Activated CD8-positive, alpha-beta memory T cell treated with anti-CD3 and anti-CD28 coated beads for 48 hours (primary cell): ENCODE results near the gene OR13J1.
"Not testable (repeated sequence)": the region's sequence is repeated elsewhere in the genome, so short reads cannot be mapped to it uniquely, and the experiment has no call there.

Experiments
- DNase-seq, 3 experiments: peaks; one replicate each; pipeline ENCODE4 v3.0.0-alpha.2; 2020; ENCODE audit warnings: low read depth in 2 of 3, low spot score in 2 of 3

OR13J1 gene, protein sequence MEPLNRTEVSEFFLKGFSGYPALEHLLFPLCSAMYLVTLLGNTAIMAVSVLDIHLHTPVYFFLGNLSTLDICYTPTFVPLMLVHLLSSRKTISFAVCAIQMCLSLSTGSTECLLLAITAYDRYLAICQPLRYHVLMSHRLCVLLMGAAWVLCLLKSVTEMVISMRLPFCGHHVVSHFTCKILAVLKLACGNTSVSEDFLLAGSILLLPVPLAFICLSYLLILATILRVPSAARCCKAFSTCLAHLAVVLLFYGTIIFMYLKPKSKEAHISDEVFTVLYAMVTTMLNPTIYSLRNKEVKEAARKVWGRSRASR

DNA sequence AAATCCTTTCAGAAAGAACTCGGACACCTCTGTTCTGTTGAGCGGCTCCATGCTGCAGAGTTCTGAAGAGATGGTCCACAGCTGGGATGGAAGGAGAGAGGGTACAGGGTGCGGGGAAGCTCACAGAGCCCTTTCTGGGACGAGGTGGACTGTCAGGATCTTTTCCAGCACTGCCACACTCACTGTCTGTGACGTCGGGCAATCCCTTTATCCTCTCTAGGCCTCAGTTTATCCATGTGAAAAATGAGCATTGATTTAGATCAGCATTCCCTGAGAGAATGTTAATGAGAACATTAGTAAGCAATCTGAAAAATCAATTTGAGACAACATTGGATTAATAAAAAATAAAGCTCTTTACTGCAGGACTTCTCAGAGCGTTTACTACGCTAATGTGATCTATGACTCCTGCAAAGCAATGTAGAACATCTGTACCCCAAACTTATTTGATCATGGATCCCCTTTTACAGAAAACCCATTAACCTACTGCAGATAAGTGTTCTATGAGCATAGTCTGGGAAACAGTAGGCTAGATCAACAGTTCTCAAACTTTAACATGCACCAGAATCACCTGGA is at the start of gene OR13J1:
Gene OR13J1, minus strand, starts transcription at position 51 of the 573 bp plus-strand sequence. Its CDS starts 0 bp downstream, at position 51.
- DNase-seq = no peak

DNA sequence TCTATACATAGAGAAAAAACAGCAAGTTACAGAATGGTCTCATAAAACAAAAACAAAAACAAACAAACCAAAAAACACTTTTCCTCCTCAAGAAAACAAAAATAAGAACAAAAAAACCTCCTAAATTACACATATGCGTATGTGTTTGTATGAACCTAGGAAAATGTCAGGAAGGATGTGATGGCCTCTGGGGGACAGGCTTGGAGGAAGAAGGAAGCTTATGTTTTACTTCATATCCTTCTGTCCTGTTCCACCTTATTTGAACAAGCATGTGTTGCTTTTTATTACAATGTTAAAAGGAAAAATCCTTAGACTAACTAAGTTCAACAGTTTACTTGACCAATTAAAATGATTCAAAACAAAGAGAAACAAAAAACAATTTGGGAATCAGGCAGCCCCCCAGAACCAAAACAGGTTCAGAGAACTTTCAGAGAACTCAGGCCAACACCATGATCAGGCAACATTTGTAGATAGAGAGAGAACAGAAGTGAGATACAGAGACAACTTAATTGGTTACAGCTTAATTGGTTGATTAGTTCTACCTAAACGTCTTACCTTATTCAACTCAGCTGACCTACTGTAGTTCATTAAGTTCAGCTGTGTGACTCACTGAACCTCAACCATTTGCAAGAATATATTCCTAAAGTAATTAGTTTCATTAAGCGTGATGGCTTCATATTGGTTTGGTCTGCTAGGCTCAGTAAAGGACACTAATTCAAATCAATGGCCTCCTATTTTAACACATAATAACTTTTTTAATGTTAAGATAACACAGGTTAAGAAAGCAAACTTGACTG is 49.2 kb upstream of the OR13J1 start:
- no peak for DNase-seq

DNA sequence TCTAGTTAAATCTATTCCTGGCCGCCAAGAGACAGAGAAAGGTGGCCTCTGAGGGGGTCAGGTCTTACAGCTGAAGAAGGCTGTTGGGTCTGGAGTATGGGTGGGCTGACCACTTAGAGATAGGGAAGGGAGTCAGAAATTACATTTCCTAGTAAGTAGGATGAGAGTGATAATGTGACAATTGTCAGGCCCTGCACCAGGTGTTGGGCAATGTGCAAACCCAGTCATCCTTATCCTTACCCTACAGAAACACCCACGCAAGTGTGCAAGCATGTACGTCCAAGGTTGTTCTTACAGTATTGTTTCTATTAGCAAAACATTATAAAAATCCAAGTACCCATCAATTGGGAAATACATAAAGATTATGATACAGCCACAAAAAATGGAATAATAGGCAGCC is 48.6 kb upstream of the OR13J1 start:
- DNase-seq = no peak

DNA sequence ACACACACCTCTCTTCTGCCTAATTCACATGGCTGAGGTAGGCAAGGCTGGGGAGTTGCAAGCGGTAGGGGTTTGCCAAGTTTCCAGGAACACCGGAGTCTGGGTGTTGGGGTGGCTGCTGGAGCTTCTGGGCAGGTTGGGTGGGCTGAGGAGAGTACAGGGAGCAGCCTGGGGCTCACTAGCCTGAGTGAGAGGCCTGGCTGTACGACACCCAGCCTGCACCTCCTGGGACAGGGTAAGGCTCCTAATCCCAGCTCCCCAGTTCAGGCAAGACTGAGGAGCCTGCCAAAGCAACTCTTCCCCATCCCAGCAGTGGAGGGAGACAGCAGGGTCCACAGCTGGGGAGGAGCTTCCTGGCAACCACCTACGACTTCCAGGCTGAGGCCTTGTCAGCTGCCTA is 47.1 kb upstream of the OR13J1 start:
- DNase-seq = no peak

DNA sequence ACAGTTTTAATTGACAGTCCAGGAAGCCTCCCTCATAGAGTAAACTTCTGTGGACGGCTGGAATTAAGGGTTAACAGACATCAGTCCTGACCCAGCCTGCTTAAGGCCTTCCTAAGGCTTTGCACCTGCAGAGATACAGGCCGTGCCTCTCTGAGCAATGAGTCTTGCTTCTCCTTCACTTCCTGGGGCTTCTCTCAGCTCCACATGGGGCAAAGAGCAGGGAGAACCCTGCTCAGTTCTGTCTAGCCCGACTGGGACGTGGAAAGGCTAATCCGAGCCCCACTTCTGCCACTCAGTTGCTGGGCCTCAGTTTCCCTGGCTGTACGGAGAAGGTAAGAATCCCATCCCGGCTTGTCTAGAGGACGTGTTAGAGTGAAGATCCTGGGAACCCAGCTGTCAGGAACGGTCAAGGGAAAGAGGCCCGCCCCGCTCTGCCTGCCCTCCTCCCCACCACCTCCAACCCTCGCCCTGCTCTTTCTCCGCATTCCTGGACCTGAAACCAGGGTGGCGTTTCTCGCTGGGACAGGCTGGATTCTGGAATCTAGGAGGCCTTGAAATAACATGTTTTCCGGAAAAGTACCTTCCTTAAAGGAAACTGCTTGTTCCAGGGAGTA is 45.6 kb upstream of the OR13J1 start:
- no peak for DNase-seq

DNA sequence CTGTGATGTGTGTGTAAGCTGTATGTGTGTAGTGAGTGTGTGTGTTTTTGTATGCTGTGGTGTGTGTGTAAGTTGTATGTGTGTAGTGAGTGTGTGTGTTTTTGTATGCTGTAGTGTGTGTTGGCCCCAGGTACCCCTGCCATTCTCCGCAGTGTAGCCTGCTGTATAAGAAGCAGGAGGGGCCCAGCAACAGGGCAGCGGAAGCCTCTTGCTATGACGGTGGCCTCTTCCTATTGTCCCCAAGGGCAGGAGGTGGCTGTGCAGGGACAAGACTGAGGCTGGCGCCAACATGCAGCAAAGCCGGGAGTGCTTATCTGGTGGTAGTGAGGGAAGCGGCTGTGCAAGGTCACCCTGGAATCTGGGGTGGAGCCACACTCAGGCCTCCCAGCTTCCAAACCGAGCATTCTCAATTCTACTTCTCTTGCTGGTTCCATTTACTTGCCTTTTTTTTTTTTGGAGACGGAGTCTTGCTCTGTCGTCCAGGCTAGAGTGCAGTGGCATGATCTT is 44.2 kb upstream of the OR13J1 start:
- DNase-seq = no peak

DNA sequence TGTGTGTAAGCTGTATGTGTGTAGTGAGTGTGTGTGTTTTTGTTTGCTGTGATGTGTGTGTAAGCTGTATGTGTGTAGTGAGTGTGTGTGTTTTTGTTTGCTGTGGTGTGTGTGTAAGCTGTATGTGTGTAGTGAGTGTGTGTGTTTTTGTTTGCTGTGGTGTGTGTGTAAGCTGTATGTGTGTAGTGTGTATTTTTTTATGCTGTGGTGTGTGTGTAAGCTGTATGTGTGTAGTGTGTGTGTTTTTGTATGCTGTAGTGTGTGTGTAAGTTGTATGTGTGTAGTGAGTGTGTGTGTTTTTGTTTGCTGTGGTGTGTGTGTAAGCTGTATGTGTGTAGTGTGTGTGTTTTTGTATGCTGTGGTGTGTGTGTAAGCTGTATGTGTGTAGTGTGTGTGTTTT is 43.2 kb upstream of the OR13J1 start:
- not testable (repeated sequence) for DNase-seq

DNA sequence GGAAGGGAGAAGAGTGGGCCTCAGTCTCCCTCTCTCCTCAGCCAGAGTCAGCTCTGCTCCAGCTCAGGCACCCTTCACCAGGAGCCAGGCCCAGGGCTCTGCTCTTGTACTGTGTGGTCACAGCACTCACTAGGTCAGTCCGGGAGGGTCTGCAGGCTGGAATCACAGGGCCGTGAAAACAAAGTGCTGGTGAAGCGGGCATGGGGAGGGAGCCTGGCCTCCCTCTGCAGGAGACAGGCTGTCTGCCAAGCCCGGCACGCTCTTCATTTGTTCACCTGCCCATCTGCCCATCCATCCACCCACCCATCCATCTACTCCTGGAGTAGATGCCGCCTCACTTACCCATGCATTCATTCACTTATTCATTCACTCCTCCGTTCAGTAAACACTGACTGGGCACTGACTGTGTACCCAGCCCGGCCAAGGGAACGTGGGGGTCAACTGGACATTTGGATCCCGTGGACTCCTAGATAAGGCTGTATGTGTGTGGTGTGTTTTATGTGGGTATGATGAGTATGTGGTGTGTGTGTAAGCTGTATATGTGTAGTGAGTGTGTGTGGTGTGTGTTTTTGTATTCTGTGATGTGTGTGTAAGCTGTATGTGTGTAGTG is 42.7 kb upstream of the OR13J1 start:
- no peak for DNase-seq

DNA sequence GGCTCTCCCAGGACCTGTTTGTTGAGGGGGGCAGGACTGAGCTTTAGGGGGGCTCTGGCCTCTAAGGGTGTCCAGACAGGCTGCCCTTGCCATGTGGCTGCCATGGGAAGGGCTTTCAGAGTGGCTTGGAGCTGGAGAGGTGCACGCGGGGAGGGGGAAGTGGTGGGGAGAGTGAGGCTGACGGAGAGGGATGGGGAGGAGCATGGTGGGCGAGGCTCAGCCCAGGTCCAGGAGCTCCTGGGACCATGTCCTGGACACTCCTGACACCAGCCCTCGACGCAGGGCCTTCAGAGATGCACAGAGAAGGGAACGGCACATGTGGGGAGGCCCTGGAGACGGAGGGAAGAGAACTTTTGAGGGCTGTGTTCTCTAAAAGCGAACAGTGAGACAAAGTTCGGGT is 41.5 kb upstream of the OR13J1 start:
- DNase-seq = no peak

DNA sequence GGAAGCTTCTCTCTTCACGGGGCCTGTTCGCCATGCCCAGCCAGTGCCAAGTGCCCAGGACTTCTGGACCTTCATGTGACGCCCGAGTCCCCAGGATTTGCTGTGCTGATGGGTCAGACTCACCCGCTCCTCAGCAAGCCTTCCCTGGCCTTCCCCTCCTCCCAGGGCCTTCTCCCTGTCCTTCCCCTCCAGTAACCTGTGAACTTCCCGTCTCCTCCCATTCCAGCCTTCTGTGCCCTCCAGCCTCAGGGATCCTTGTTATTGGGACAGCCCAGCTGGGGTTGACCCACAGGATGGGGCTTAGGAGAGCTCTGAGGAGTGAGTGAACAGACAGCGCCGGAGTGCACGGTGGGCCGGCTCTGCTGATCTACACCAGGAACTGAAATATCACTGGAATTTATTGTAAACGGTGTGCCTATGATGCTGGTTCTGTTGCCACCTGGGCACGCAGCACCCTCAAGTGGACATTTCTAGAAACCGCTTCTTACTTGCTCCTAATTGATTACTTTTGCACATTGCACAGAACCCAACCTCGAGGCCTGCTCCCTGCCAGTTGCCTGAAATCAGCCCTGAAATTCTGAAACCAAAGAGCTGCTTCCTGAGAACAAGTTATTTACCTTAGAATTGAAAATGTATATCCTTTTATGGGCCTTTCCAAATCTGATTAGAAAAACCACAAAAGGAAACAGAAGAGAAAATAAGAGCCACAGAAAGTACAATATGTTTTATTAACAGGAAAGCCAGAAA is 40.6 kb upstream of the OR13J1 start:
- DNase-seq = no peak

DNA sequence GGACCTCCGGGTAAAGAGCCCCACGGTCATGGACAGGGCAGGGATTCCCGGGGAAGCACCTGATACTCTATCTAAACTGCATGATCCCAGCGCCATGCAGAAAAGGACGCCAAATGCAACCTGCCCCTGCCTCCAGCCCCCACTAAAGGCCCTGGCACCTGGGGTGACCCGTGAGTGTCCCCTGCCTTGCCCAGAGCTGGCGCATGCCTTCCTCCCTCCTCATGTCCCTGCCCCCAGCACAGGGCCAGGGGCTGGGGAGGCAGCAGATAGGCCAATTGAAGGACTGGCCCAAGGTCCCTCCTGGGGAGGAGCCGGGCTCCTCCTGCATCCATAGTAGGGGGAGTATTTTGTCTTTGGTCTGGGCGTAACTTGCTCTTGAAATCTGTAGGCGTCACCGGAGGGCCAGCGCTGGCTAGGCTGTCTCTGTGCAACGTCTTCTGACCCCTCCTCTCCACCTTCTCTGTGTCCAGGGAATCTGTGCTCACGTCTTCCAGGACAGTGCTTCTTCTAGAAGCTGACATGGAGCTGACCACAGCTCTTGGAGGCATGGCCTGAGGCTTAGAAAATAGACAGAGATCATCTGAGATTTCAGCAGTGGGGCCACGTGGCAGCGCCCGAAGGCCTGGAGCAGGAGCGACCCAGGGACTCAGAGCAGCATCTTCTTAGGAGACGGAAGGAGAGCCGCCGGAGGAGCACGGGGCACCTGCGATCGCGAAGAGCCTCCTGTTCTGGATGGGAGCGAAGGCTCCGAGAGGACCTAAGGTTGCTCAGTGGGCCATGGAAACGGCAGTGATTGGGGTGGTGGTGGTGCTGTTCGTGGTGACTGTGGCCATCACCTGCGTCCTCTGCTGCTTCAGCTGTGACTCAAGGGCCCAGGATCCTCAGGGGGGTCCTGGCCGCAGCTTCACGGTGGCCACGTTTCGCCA is 39.7 kb upstream of the OR13J1 start:
- no peak for DNase-seq

DNA sequence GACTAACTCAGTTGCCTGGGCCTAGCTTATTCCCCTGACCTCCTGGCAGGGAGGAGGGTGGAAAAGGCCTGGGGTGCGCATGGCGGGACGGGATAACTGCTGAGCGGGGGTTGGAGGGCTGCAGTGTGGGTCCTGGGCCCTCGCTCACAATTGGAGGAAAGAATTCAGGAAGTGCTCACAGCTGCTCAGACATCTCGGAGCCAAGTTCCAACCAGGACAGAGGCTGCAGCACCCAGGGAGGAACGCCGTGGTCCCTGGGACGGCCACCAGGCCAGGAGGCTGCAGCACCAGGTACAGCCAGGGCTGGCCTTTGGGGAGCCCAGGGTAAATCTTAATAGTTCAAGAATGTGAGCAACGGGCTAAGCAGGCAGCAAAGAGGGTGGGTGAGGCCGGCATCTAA is 39.1 kb upstream of the OR13J1 start, which contains the start of gene SPAAR:
Gene SPAAR, plus strand, starts transcription at position 217 of the 400 bp plus-strand sequence. CDS start 974 bp downstream, outside the sequence.
- no peak for DNase-seq

DNA sequence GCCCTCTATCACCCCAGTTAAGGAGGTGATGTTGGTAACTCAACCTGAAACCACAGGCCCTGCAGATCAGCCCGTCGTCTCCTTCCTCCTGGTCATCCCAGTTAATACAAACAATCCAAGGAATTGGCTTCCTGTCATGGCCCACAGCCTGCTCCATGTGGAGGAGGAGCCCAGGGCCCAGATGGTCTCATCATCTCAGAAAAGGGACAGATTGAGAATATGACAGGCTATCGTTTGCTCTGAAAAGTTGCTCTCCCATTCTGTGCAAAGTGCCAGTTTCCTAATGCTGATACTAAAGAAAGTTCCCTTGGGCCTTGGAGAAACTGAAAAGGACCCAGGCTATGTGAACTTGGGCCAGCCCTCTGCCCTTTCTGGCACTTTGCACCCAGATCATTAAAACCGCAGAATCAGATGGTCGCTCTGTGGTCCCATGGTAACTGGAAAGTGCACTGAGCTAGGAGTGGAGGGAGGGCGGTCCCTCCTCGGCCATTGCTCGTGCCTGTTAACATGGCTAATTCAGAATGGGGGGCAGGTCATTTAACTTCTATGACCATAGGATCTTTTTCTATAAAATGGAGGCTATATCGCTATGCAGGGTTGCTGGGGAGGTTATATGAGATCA is 38.4 kb upstream of the OR13J1 start:
- no peak for DNase-seq

DNA sequence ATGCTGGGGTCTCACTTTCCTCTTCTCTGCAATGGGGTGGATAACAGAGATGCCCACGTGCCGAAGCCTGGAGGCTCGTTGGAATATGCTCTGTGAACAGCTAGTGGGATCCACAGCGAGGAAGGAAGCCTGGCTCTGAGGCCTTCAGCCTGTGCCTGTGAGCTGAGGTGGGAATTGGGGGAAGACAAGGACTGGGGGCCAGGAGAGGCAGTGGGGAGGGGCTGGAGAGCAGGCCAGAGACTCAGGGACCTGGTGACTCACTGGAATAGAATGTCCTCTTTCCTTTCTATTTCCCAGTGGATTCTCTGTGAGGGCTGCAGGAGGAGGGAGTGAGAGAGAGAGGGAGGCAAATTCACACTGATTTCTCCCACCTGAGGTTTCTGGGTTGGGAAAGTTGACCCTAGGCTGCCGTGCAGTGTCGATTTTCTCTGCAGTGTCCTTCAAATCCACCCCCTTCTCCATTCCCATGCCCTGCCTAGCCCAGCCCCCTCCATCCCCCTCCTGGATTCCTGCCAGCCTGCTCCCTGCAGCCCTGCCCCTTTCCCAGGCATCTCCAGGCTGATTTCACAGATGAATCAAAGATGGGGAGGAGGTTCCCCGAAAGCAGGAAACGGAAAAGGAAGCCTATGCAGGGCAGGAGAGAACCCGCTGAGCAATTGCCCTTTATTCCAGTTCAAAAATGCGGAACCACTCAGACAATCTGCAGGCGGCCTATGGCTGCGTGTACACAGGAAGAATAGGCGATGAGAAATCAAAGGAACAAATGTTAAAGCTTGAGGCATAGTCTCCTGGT is 37.7 kb upstream of the OR13J1 start:
- no peak for DNase-seq

DNA sequence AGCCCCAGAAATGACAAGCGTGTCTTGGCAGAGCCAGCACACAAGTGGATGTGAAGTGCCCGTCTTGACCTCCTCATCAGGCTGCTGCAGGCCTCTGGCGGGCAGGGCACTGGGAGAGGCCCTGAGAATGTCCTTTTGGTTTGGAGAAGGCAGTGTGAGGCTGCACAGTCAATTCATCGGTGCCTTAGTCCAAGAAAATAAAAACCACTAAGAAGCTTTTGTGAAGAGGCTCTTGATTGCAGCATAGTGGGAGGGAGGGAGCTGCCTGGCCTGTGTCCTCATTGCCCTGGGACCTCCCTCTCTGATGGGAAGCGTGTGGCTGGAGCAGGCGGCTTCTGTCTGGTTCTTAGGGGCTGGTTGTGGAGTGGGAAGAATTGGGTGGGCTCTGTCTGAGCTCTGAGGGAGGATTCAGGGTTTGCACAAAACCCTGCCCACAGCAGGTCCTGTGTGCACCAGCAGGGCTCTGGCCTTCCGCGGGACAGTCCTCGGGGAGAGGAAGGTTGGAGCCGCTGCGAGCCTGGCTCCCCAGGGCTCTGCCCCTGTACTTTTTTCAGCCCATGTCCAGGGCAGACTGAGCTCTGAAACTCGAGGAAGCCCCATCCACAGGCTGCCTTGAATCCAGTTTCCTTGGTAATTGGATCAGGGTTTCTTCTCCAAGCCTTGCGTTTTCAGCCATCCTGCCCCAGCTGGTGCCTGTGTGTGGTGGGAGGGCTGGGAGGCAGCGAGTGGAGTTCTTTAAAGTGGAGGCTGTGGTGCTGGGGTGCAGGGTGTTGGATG is 36.9 kb upstream of the OR13J1 start:
- no peak for DNase-seq

DNA sequence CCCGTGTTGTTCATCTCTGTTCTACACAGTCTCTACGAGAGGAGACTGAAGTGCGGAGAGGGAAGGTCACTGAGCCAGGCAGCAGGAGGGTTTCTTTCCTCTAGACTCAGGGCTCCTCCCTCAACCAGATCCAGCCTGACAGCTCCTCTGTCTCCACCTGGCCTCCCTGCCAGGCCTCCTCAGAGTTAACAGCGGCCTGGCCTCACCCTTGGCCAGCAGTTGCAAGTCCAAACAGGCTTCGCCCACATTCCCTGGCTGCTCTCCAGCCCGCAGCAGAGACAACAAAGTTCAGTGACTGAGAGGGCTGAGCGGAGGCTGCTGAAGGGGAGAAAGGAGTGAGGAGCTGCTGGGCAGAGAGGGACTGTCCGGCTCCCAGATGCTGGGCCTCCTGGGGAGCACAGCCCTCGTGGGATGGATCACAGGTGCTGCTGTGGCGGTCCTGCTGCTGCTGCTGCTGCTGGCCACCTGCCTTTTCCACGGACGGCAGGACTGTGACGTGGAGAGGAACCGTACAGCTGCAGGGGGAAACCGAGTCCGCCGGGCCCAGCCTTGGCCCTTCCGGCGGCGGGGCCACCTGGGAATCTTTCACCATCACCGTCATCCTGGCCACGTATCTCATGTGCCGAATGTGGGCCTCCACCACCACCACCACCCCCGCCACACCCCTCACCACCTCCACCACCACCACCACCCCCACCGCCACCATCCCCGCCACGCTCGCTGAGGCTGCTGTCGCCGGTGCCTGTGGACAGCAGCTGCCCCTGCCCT is 35.9 kb upstream of the OR13J1 start, which contains the start of gene HRCT1:
Gene HRCT1, plus strand, starts transcription at position 291 of the 768 bp plus-strand sequence. Its CDS starts 86 bp downstream, at position 377.
- DNase-seq = no peak
